ENCODE measurements around the gene LCE2C.

LCE2C gene

DNA sequence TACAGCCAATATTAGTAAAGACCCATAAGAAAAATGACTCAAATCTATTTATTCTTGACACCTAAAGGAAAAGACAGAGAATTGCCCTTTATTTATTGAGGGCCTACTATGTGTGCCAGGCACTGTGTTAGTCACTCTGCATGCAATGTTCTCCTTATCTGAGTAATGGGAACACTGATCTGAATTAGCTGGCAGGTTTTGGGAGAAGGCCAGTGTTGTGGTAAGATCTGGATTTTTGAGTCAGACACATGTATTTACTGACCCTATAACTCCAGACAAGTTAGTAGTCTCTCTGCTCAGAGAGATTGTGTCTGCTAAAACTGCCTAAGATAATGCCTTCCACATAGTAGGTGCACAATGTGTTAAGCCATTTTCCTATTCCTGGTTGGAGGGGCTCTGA is 50.2 kb downstream of the LCE2C start:
- no peak for DNase-seq (ENCODE audit: low spot score)

All from GM03348 (cell line).